Peyer's patch (tissue), 4 donors: Measurements from ENCODE around the gene PAOX.

ENCODE experiments used
- CTCF ChIP-seq, 6 experiments: fragments of 450-650 bp in 4 of 6; fragments of 200-600 bp in 2 of 6; sonication (generic) in 1 of 6; IDR thresholded peaks; one replicate each; pipeline ENCODE4 v1.5.1; 2017 to 2019; ENCODE audit warnings: antibody characterized with exemption in 6 of 6, mild to moderate bottlenecking in 3 of 6, moderate library complexity in 1 of 6
- POLR2A ChIP-seq, 2 donors: fragments of 450-650 bp; IDR thresholded peaks; one replicate each; pipeline ENCODE4 v1.5.1; 2017; ENCODE audit warnings: antibody characterized with exemption in 2 of 2, mild to moderate bottlenecking in 2 of 2, moderate library complexity in 2 of 2

- TF ChIP-seq CTCF (IDR thresholded peaks at IDR 0.05) = no peak
- TF ChIP-seq POLR2A (IDR thresholded peaks at IDR 0.05) = no peak
Observed at GRCh38 chr10:133356549-133357284, 22.3 kb upstream of the PAOX start.
